Measurements from ENCODE around the gene DOCK8. TPM values are rescaled to one million over a fixed set of nuclear protein-coding genes. Genes with fewer than 3 reads are reported as not detected.
A peak's percentile ranks its signal among the peaks of the same experiment; 100 is the strongest.

DOCK8 gene
- total and polyA plus RNA-seq, 2 donors from 2014 or later = 5.0 to 46.5 TPM

GRCh38 chr9:489198-490197, 274.8 kb downstream of the DOCK8 start:
- DNase-seq = peak in 1 of 5 donors; percentile 44

GRCh38 chr9:494764-495163, 280.1 kb downstream of the DOCK8 start:
- DNase-seq = no peak
- no peak for FAIRE-seq
- H3K36me3 ChIP-seq (ENCODE audit: control insufficient read depth in 2 of 3, insufficient read depth in 3 of 3, low read length in 3 of 3) = no peaks in the 10 kb centered on the region
- H3K9ac ChIP-seq (ENCODE audit: low read length in 3 of 3) = no peak overlapping the region
- no peak overlapping the region for H3K4me3 ChIP-seq (ENCODE audit: low read length in 3 of 3)
- intact Hi-C loops (cut with DNase I) = no loop called here
- TF ChIP-seq CTCF (IDR thresholded peaks at IDR 0.05; ENCODE audit: borderline replicate concordance, extremely low read depth, insufficient read depth) = no peak
- H3K27me3 ChIP-seq (ENCODE audit: control insufficient read depth, insufficient read depth, low read length) = no peaks in the 10 kb centered on the region
- H3K4me1 ChIP-seq (ENCODE audit: control insufficient read depth in 2 of 3, insufficient read depth in 2 of 3, low read depth in 1 of 3, low read length in 3 of 3) = no peaks in the 10 kb centered on the region
- H3K9me3 ChIP-seq (ENCODE audit: control insufficient read depth in 2 of 3, insufficient read depth in 1 of 3, low read length in 3 of 3) = no peaks in the 10 kb centered on the region
- H3K27ac ChIP-seq (ENCODE audit: low read depth in 2 of 2, low read length in 2 of 2) = no peak overlapping the region

More at GRCh38 chr9:489198-490197, 274.8 kb downstream of the DOCK8 start:
- TF ChIP-seq CTCF (IDR thresholded peaks at IDR 0.05; ENCODE audit: borderline replicate concordance, extremely low read depth, insufficient read depth) = no peak
- H3K36me3 ChIP-seq (ENCODE audit: control insufficient read depth in 2 of 3, insufficient read depth in 3 of 3, low read length in 3 of 3) = no peaks in the 10 kb centered on the region
- FAIRE-seq = peak; percentile 59
- intact Hi-C loops (cut with DNase I) = no loop called here
- H3K27me3 ChIP-seq (ENCODE audit: control insufficient read depth, insufficient read depth, low read length) = no peaks in the 10 kb centered on the region
- peak overlapping the region in 2 of 3 donors; percentile 13 to 19 for H3K4me3 ChIP-seq (ENCODE audit: low read length in 3 of 3)
- H3K9me3 ChIP-seq (ENCODE audit: control insufficient read depth in 2 of 3, insufficient read depth in 1 of 3, low read length in 3 of 3) = no peaks in the 10 kb centered on the region
- peaks cover 0 to 19% (median 0%) of the 10 kb centered on the region in 3 donors for H3K4me1 ChIP-seq (ENCODE audit: control insufficient read depth in 2 of 3, insufficient read depth in 2 of 3, low read depth in 1 of 3, low read length in 3 of 3)
- H3K27ac ChIP-seq (ENCODE audit: low read depth in 2 of 2, low read length in 2 of 2) = peak overlapping the region in 1 of 2 donors; percentile 23
- H3K9ac ChIP-seq (ENCODE audit: low read length in 3 of 3) = no peak overlapping the region

GRCh38 chr9:495739-496138, 281.1 kb downstream of the DOCK8 start:
- H3K27me3 ChIP-seq (ENCODE audit: control insufficient read depth, insufficient read depth, low read length) = no peaks in the 10 kb centered on the region
- H3K4me3 ChIP-seq (ENCODE audit: low read length in 3 of 3) = no peak overlapping the region
- TF ChIP-seq CTCF (IDR thresholded peaks at IDR 0.05; ENCODE audit: borderline replicate concordance, extremely low read depth, insufficient read depth) = no peak
- intact Hi-C loops (cut with DNase I) = no loop called here
- no peak overlapping the region for H3K9ac ChIP-seq (ENCODE audit: low read length in 3 of 3)
- no peaks in the 10 kb centered on the region for H3K9me3 ChIP-seq (ENCODE audit: control insufficient read depth in 2 of 3, insufficient read depth in 1 of 3, low read length in 3 of 3)
- no peaks in the 10 kb centered on the region for H3K36me3 ChIP-seq (ENCODE audit: control insufficient read depth in 2 of 3, insufficient read depth in 3 of 3, low read length in 3 of 3)
- H3K4me1 ChIP-seq (ENCODE audit: control insufficient read depth in 2 of 3, insufficient read depth in 2 of 3, low read depth in 1 of 3, low read length in 3 of 3) = no peaks in the 10 kb centered on the region
- FAIRE-seq = no peak
- no peak overlapping the region for H3K27ac ChIP-seq (ENCODE audit: low read depth in 2 of 2, low read length in 2 of 2)
- no peak for DNase-seq
